ENCODE data around the gene TULP3.

The TULP3 gene

GRCh38 chr12:2877047-2877952 is 13.4 kb upstream of the TULP3 start, which contains the start of the genes FOXM1 and RHNO1:
FOXM1 (minus strand) TSS chr12:2877174; CDS start chr12:2874478, 2,696 bp downstream.
RHNO1 (plus strand) TSS chr12:2877223; CDS start chr12:2885367, 8,144 bp downstream.
- peak; percentile 90 for DNase-seq (ENCODE audit: low spot score)

- peak; percentile 82 for DNase-seq (ENCODE audit: low spot score)
Measured at GRCh38 chr12:2877953-2878732, 12.5 kb upstream of the TULP3 start.

- no peak for DNase-seq (ENCODE audit: low spot score)
Measured at GRCh38 chr12:2879853-2880252, 10.8 kb upstream of the TULP3 start.

GRCh38 chr12:2884810-2885209 is 5.9 kb upstream of the TULP3 start:
- peak; percentile 25 for DNase-seq (ENCODE audit: low spot score)

GRCh38 chr12:2886768-2887450 is 3.8 kb upstream of the TULP3 start:
- DNase-seq (ENCODE audit: low spot score): no peak

GRCh38 chr12:2890001-2890387 is 697 bp upstream of the TULP3 start:
- no peak for DNase-seq (ENCODE audit: low spot score)

GRCh38 chr12:2891240-2892053 is 756 bp downstream of the TULP3 start:
- DNase-seq (ENCODE audit: low spot score): peak; percentile 46

- DNase-seq (ENCODE audit: low spot score): no peak
Measured at GRCh38 chr12:2892246-2892645, 1.6 kb downstream of the TULP3 start.

GRCh38 chr12:2893007-2893406 is 2.3 kb downstream of the TULP3 start:
- DNase-seq (ENCODE audit: low spot score): no peak

GRCh38 chr12:2895051-2895451 is 4.4 kb downstream of the TULP3 start:
- DNase-seq (ENCODE audit: low spot score): no peak

- DNase-seq (ENCODE audit: low spot score): no peak
Measured at GRCh38 chr12:2895511-2895910, 4.8 kb downstream of the TULP3 start.

GRCh38 chr12:2897418-2897817 is 6.7 kb downstream of the TULP3 start:
- DNase-seq (ENCODE audit: low spot score): no peak

GRCh38 chr12:2900642-2901041 is 10.0 kb downstream of the TULP3 start:
- no peak for DNase-seq (ENCODE audit: low spot score)

- DNase-seq (ENCODE audit: low spot score): no peak
Measured at GRCh38 chr12:2902272-2902880, 11.7 kb downstream of the TULP3 start.

- no peak for DNase-seq (ENCODE audit: low spot score)
Measured at GRCh38 chr12:2904260-2904659, 13.6 kb downstream of the TULP3 start.

- DNase-seq (ENCODE audit: low spot score): no peak
Measured at GRCh38 chr12:2912216-2912575, 21.5 kb downstream of the TULP3 start.

- DNase-seq (ENCODE audit: low spot score): no peak
Measured at GRCh38 chr12:2919249-2919648, 28.6 kb downstream of the TULP3 start.

- no peak for DNase-seq (ENCODE audit: low spot score)
Measured at GRCh38 chr12:2922329-2922728, 31.6 kb downstream of the TULP3 start.

- no peak for DNase-seq (ENCODE audit: low spot score)
Measured at GRCh38 chr12:2923057-2923456, 32.4 kb downstream of the TULP3 start.

GRCh38 chr12:2924019-2924418 is 33.3 kb downstream of the TULP3 start:
- no peak for DNase-seq (ENCODE audit: low spot score)

- DNase-seq (ENCODE audit: low spot score): no peak
Measured at GRCh38 chr12:2925322-2925995, 34.8 kb downstream of the TULP3 start.

Measured in NAMALWA (cell line).